HG03378 (cell line): ENCODE measurements around the gene FGA.

Experiments used
- ATAC-seq: cut with Tn5 transposase; IDR thresholded peaks from one replicate; pipeline ENCODE4 v1.9.1; 2021; ENCODE audit warnings: mild to moderate bottlenecking, moderate library complexity; ENCODE audit not compliant: unreplicated experiment

Gene FGA

GRCh38 chr4:154583230-154583629 lies 7.3 kb downstream of the FGA start:
- no peak for ATAC-seq

DNA sequence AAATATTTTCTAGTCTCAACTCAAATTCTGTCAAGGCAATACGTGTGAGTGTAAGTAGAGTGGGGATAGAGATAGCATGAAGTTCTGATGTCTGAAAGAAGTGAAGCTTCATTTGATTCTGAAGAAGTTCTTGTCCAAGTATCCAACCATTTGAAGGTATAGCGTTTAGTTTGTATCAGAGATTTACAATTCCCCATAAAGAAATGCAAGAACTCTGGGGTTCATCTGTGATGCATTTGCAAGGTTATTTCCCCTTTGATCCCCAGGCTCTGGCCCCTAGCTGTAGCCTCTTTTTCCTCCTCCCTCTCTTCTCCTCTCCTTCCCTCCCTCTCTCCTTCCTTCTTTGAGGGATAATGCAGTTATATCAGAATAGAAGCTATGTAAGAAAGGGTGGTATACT lies 7.8 kb downstream of the FGA start:
- ATAC-seq, result no peak

DNA sequence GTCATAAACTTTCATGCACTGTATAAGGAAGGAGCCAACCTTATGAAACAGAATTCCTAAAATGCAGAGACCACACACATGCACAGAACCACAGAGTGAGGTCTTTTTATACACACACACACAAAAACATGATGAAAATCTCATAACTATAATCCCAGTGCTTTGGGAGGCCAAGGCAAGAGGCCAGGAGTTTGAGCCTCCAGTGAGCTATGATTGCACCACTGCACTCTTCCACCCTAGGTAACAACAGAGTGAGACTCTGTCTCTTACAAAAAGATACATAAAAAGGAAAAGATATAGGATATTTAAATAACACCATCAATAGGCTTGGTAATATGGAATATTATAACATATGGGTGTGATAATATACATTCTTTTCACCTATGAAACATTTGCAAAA lies 10.6 kb downstream of the FGA start:
- no peak for ATAC-seq

DNA sequence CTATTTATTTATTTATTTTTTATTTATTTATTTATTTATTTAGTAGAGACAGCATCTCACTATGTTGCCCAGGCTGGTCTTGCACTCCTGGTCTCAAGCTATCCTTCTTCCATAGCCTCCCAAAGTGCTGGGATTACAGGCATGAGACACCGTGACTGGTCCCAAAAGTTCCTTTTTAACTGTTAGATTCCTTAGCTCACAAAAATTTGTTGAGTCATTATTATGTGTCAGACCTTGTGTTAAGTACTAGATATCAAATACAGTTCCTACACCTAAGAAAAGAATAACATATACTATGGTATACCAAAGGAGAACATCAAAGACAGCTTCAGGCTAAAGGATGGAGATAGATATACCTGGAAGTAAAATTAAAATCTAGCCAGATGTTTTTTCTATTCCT lies 11.6 kb downstream of the FGA start:
- ATAC-seq, result no peak

GRCh38 chr4:154577324-154577723 lies 13.2 kb downstream of the FGA start:
- no peak for ATAC-seq

DNA sequence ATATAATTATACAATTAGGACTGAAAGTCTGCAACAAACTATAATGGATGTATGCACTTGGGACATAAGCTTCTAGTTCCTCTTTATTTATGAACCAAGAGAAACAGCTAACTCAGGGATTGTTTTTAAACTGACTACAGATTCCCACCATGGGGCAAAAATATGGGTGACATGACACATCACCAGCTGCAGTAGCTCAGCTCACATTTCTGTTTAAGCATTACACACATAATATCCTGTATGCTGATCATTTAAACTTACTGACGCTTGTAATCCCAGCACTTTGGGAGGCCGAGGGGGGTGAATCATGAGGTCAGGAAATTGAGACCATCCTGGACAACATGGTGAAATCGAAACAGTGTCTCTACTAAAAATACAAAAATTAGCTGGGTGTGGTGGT lies 16.2 kb downstream of the FGA start:
- no peak for ATAC-seq

DNA sequence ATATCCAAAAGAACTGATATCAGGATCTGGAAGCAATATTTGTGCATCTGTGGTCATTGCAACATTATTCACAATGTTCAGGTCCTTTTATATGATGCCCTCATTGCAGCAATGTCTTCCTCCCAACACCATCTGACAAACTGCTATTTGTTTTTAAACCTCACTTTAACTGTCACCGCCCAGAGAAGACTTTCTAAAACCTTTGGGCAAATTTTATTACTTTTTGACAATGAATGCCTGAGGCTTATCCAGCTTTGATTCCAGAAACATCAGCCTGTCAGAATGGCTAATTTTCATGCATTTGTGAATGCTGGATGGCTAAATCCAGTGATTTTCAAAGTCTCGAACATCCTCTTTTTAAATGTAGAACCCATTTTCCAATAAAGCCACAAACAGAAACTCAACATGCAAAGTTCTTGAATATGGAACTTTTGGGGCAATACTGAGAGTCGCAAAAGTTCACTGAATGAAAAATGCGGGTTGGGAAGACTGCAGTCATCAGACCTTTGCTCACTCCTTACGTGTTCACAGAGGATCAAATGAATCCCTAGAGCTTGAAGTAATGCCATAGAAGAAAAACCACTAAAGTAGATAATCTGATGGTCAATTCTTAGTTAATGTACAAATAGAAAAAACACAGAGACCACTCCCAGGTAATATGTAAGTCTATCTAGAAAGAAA lies 17.2 kb downstream of the FGA start:
- ATAC-seq, result no peak

- ATAC-seq, result no peak
Observed at GRCh38 chr4:154569584-154569983, 21.0 kb downstream of the FGA start.

- ATAC-seq, result no peak
Observed at GRCh38 chr4:154569028-154569427, 21.5 kb downstream of the FGA start.

DNA sequence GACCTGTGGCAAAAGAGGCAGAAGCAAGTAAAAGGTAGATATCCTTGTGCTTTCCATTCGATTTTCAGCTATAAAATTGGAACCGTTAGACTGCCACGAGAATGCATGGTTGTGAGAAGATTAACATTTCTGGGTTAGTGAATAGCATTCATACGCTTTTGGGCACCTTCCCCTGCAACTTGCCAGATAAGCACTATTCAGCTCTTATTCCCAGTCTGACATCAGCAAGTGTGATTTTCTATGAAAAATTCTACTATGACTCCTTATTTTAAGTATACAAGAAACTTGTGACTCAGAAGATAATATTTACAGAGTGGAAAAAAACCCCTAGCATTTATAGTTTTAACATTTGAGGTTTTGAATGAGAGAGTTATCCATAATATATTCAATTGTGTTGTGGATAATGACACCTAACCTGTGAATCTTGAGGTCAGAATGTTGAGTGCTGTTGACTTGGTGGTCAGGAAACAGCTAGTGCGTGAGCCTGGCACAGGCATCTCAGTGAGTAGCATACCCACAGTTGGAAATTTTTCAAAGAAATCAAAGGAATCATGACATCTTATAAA lies 23.8 kb downstream of the FGA start:
- ATAC-seq, result no peak

DNA sequence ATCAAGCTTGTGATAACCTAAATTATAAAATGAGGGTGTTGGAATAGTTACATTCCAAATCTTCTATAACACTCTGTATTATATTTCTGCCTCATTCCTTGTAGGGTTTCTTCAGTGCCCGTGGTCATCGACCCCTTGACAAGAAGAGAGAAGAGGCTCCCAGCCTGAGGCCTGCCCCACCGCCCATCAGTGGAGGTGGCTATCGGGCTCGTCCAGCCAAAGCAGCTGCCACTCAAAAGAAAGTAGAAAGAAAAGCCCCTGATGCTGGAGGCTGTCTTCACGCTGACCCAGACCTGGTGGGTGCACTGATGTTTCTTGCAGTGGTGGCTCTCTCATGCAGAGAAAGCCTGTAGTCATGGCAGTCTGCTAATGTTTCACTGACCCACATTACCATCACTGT lies 24.8 kb downstream of the FGA start:
- ATAC-seq, result no peak

- no peak for ATAC-seq
Observed at GRCh38 chr4:154564311-154564710, 26.2 kb downstream of the FGA start.

GRCh38 chr4:154562697-154563254 lies 27.8 kb downstream of the FGA start, which contains the start of gene FGB:
Gene FGB, plus strand, starts transcription at chr4:154563011. Its CDS starts 8 bp downstream, at chr4:154563019.
- no peak for ATAC-seq

DNA sequence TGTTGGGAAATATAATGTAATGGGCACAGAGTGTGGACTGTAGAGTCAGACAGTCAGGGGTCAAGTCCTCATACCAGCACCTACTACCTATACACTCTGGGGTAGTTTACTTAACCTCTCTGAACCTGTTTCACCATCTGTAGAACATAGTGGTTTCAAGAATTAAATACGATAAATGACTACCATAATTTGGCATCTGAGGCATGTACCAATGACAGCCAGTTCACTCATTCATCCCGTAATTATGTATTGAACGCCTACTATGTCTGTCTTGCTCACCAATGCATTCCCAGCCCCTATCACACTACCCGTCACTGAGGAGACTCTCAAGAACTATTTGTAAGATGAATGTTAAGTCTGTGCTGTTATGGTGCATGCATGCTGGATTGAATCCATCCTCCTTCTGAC lies 29.7 kb downstream of the FGA start:
- no peak for ATAC-seq

- no peak for ATAC-seq
Observed at GRCh38 chr4:154560419-154560801, 30.1 kb downstream of the FGA start.

DNA sequence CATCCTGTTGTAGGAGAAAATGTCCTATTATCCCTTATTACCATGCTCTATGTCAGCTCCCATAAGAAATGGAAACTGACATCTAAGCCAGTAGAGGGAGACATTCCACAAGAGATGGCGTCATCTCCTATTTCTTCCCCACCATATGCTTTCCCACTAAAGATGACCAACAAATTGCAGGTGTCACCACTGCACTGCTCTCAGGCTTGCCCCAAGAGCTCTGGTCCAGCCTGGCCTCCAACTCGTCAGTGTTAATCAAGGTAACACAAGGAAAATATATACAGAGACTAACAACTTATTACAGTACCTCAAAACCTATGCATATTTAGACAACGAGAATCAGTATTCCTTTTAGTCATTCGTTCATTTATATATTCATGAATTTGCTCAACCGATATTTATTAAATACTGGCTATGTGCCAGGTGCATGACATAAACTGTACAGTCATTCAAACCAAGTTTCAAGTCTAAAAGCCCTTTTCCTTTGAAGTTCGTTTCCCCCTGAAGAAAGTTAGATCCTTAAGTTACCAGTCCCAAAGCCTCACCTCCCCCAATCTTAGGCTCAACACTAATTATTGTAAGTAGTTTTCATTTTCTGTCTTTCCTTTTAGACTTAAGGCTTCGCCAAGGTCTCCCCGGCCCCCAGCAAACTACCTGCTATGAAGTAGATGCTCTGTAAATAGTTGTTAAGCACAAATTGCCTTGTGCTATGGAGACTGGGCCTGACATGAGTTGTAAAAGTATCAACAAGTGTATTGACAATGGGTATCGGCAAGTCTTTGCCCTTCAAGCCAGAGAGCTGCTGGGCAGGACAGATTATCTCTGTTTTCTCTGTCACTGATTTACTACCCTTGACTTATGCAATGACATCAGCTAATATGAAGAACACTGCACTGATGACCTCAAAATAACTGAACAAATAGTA lies 30.8 kb downstream of the FGA start:
- peak; percentile 90 for ATAC-seq

GRCh38 chr4:154559141-154559493 lies 31.4 kb downstream of the FGA start:
- no peak for ATAC-seq

DNA sequence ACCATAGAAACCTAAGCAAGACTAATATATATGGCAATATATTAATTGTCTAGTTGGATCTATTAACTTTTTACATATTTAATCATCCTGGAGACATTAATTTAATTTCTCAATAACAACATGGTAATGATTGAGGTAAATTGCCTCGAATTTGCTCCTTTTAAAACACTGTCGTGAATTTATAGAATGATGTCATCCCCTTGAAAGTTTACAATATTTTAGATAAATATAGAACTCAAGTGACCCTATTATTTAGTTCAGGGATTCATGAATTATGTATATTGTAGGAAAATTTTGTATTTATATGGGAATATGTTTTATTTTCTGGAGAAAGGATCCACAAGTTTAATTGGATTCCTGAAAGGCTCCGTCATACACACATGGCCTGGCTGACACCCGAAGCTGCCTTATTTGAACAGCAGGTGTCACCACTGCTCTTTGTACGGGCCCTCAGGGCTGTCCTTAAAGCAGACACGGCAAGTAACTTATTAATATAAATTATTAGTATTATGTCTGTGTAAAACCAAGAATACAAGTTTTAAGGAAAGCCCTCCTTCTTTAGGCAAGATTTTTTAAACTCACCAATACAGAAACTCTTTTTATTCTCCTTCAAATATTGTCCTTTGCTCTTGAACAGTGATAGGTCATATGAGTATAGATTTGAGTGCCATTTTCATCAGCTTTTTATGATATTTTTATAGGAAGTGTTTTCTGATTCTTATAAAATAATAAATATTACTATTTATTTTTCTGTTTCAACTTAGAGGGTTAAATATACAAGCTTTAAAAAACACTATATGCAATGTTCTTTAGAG lies 38.5 kb downstream of the FGA start:
- peak; percentile 64 for ATAC-seq

DNA sequence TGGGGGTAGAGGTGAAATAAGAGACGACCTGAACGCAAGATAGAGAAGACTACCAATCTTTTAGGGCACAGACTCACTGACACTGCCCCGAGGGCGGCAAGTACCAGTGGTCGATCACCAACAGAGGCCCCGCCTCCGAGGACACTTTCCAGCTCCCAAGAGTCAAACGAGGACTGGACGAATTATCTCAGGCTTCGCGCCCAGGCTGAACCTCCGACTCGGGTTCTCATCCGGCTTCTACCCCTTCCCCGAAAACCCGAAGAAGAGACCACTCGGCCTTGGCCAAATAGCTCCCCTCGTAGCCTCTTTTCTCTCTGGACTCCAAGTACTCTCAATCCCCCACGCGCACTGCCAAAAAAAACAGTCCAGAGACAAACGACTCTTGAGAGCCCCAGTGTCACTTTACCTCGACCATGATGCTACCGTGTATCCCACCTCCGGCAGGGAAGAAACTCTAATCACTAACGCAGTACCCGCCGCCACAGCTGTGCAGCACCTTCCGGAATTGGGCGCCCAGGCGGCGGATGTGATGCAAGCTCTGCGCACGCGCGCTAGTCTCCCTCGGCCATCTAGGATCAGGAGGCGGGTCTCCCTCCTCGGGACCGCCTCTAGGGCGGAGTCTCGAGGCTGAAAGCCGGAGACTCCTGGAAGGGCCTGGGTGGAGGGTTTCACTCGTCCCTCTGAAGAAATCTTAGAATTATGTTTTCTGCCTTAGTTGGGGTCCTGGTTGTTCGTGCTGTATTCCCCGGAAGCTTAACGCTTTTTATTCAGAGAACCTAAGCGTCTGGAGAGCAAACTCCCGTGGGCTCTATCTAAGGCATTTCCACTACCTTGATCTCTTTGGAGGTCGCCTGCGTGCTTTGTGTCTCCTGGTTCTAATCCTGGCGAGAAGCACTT lies 40.4 kb downstream of the FGA start, which contains the start of gene PLRG1:
Gene PLRG1, minus strand, starts transcription at position 507 of the 897 bp plus-strand sequence. Its CDS starts 92 bp downstream, at position 415.
- peak; percentile 98 for ATAC-seq

DNA sequence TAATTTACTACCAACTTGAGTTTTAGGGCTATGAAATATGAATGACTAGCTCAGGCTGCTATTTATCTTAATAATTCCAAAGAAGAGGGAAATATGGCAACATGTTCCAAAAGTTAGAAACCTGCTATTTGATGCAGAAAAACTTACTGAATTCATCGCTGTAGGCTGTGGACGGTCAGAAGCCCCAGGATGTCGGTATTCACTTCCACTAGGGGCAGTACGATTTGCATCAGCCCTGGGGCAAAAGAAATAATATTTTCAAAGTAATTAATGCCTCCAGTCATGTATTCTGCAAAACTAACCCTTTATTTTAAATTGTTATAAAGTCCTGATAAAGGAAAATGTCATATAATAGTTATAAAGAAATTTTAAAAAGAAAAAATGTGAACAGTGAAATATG lies 44.9 kb downstream of the FGA start:
- ATAC-seq, result no peak
